Activated CD4-positive, alpha-beta memory T cell treated with anti-CD3 and anti-CD28 coated beads for 36 hours (primary cell): ENCODE measurements around the gene PILRB. TPM values are rescaled to one million over a fixed set of nuclear protein-coding genes. Genes with fewer than 3 reads are reported as not detected.
"Not testable (repeated sequence)": the region's sequence is repeated elsewhere in the genome, so short reads cannot be mapped to it uniquely, and the experiment has no call there.

ENCODE experiments used
- CTCF ChIA-PET: fragments of 350-600 bp; sonication (Branson Sonifier 250); formaldehyde crosslinking; loops from one replicate; lab custom pipeline; 2021; ENCODE audit warnings: antibody characterized with exemption, inconsistent platforms; lab: Charles Lee
- POLR2A ChIA-PET: fragments of 350-600 bp; sonication (Branson Sonifier 250); formaldehyde crosslinking; loops from one replicate; lab custom pipeline; 2021; ENCODE audit warnings: antibody characterized with exemption; lab: Charles Lee
- DNase-seq: peaks from one replicate; pipeline ENCODE4 v3.0.0-alpha.2; 2020
- H3K27ac Mint-ChIP-seq: one replicate; pipeline ENCODE4 v1.8.0; 2021; ENCODE audit warnings: mixed read lengths
- H3K27me3 Mint-ChIP-seq: one replicate; pipeline ENCODE4 v1.8.0; 2021; ENCODE audit warnings: mixed read lengths
- H3K36me3 Mint-ChIP-seq: one replicate; pipeline ENCODE4 v1.8.0; 2021; ENCODE audit warnings: mixed read lengths
- H3K4me1 Mint-ChIP-seq: one replicate; pipeline ENCODE4 v1.8.0; 2021; ENCODE audit warnings: low read depth, mixed read lengths
- H3K4me3 Mint-ChIP-seq: one replicate; pipeline ENCODE4 v1.8.0; 2021; ENCODE audit warnings: mild to moderate bottlenecking, mixed read lengths
- H3K9me3 Mint-ChIP-seq: one replicate; pipeline ENCODE4 v1.8.0; 2021; ENCODE audit warnings: mixed read lengths
- intact Hi-C: fragments of 100-400 bp; cut with micrococcal nuclease; formaldehyde crosslinking; loops from one replicate; pipeline ENCODE4 v1.15.1; 2023
- total RNA-seq, 2 experiments: library from RNA; stranded (reverse); gene quantifications; one replicate each; pipeline ENCODE4 v1.2.3, GENCODE V29; 2021

The PILRB gene
- total RNA-seq, 2 experiments from 2014 or later, result 27.4 to 30.2 TPM

GRCh38 chr7:100344560-100345287 is 13.2 kb upstream of the PILRB start:
- H3K36me3 Mint-ChIP-seq, result peaks cover 40% of the 10 kb centered on the region

GRCh38 chr7:100345288-100345672 is 12.6 kb upstream of the PILRB start:
- H3K9me3 Mint-ChIP-seq, H3K27me3 Mint-ChIP-seq, H3K27ac Mint-ChIP-seq, H3K4me3 Mint-ChIP-seq: not testable (repeated sequence)
- ChIA-PET POLR2A (interaction anchor here (0.6 to 1.5 kb wide), 5 partner anchors 9 to 130 kb away, joined by 3 to 5 read pairs (median 3); partner anchors contain the start of gene ZCWPW1), CTCF (interaction anchor here (1.0 to 1.5 kb wide), 10 partner anchors 18 to 213 kb away, joined by 3 to 9 read pairs (median 3); no protein-coding TSS in a partner anchor)
- Mint-ChIP-seq H3K4me1 (peaks cover 34% of the 10 kb centered on the region), H3K36me3 (peaks cover 43% of the 10 kb centered on the region)
- peak; percentile 79 for DNase-seq
- intact Hi-C loops, result loop anchor here (2.0 to 5.0 kb wide), 3 partner anchors 52 to 213 kb away; no protein-coding TSS in a partner anchor

More at GRCh38 chr7:100344560-100345287, 13.2 kb upstream of the PILRB start:
- not testable (repeated sequence) for H3K27me3 Mint-ChIP-seq, H3K9me3 Mint-ChIP-seq
- Mint-ChIP-seq H3K27ac (peak overlapping the region; percentile 88), H3K4me3 (peak overlapping the region; percentile 24), H3K4me1 (peaks cover 34% of the 10 kb centered on the region)
- intact Hi-C loops, result loop anchor here (2.0 to 5.0 kb wide), 3 partner anchors 52 to 212 kb away; no protein-coding TSS in a partner anchor
- peak; percentile 87 for DNase-seq
- CTCF ChIA-PET, result interaction anchor here (1.0 to 1.5 kb wide), 11 partner anchors 18 to 212 kb away, joined by 3 to 9 read pairs (median 3); no protein-coding TSS in a partner anchor
- POLR2A ChIA-PET, result interaction anchor here (0.6 to 1.5 kb wide), 5 partner anchors 8 to 129 kb away, joined by 3 to 5 read pairs (median 3); partner anchors contain the start of gene ZCWPW1

GRCh38 chr7:100346921-100347320 is 11.0 kb upstream of the PILRB start:
- ChIA-PET CTCF (interaction anchor here (1.2 to 1.5 kb wide), 4 partner anchors 18 to 214 kb away, joined by 3 to 12 read pairs (median 5); no protein-coding TSS in a partner anchor), POLR2A (no interaction called here)
- Mint-ChIP-seq H3K4me1 (peaks cover 33% of the 10 kb centered on the region), H3K9me3 (no peaks in the 10 kb centered on the region), H3K36me3 (peaks cover 49% of the 10 kb centered on the region), H3K27ac (peak overlapping the region; percentile 18), H3K27me3 (no peaks in the 10 kb centered on the region), H3K4me3 (no peak overlapping the region)
- intact Hi-C loops, result loop anchor here (5.0 kb wide), 2 partner anchors 125 to 215 kb away; no protein-coding TSS in a partner anchor
- no peak for DNase-seq

- H3K36me3 Mint-ChIP-seq, result peaks cover 49% of the 10 kb centered on the region
- intact Hi-C loops, result loop anchor here (5.0 kb wide), 2 partner anchors 127 to 217 kb away; no protein-coding TSS in a partner anchor
- DNase-seq, result no peak
- H3K27me3 Mint-ChIP-seq, result no peaks in the 10 kb centered on the region
- ChIA-PET CTCF (no interaction called here), POLR2A (no interaction called here)
- H3K4me3 Mint-ChIP-seq, result no peak overlapping the region
- peaks cover 34% of the 10 kb centered on the region for H3K4me1 Mint-ChIP-seq
- no peak overlapping the region for H3K27ac Mint-ChIP-seq
- H3K9me3 Mint-ChIP-seq, result no peaks in the 10 kb centered on the region
Observed at GRCh38 chr7:100348805-100349204, 9.1 kb upstream of the PILRB start.

- Mint-ChIP-seq H3K27ac (no peak overlapping the region), H3K9me3 (no peaks in the 10 kb centered on the region), H3K27me3 (no peaks in the 10 kb centered on the region), H3K4me3 (no peak overlapping the region), H3K4me1 (peaks cover 28% of the 10 kb centered on the region), H3K36me3 (peaks cover 47% of the 10 kb centered on the region)
- no peak for DNase-seq
- ChIA-PET POLR2A (no interaction called here), CTCF (no interaction called here)
- intact Hi-C loops, result loop anchor here (5.0 kb wide), 2 partner anchors 127 to 217 kb away; no protein-coding TSS in a partner anchor
Observed at GRCh38 chr7:100349757-100350156, 8.2 kb upstream of the PILRB start.

- peaks cover 19% of the 10 kb centered on the region for H3K4me1 Mint-ChIP-seq
- H3K9me3 Mint-ChIP-seq, result no peaks in the 10 kb centered on the region
- ChIA-PET CTCF (no interaction called here), POLR2A (no interaction called here)
- no peak overlapping the region for H3K4me3 Mint-ChIP-seq
- intact Hi-C loops, result no loop called here
- H3K27me3 Mint-ChIP-seq, result no peaks in the 10 kb centered on the region
- H3K27ac Mint-ChIP-seq, result peak overlapping the region; percentile 24
- H3K36me3 Mint-ChIP-seq, result peaks cover 55% of the 10 kb centered on the region
- DNase-seq, result no peak
Observed at GRCh38 chr7:100351657-100352058, 6.3 kb upstream of the PILRB start.

GRCh38 chr7:100352230-100352781 is 5.6 kb upstream of the PILRB start:
- POLR2A ChIA-PET, H3K27ac Mint-ChIP-seq, H3K27me3 Mint-ChIP-seq, H3K9me3 Mint-ChIP-seq, CTCF ChIA-PET, intact Hi-C loops, DNase-seq, H3K4me3 Mint-ChIP-seq: not testable (repeated sequence)
- peaks cover 53% of the 10 kb centered on the region for H3K36me3 Mint-ChIP-seq
- H3K4me1 Mint-ChIP-seq, result peaks cover 19% of the 10 kb centered on the region

GRCh38 chr7:100352984-100353684 is 4.8 kb upstream of the PILRB start:
- H3K4me1 Mint-ChIP-seq, result peaks cover 19% of the 10 kb centered on the region
- intact Hi-C loops, result no loop called here
- H3K36me3 Mint-ChIP-seq, result peaks cover 51% of the 10 kb centered on the region
- peak overlapping the region; percentile 45 for H3K27ac Mint-ChIP-seq
- no peaks in the 10 kb centered on the region for H3K9me3 Mint-ChIP-seq
- no peaks in the 10 kb centered on the region for H3K27me3 Mint-ChIP-seq
- H3K4me3 Mint-ChIP-seq, result no peak overlapping the region
- DNase-seq, result no peak
- ChIA-PET POLR2A (no interaction called here), CTCF (interaction anchor here (0.8 kb wide), 1 partner anchor 218 kb away, joined by 3 read pairs; no protein-coding TSS in a partner anchor)

GRCh38 chr7:100353685-100354330 is 4.1 kb upstream of the PILRB start:
- Mint-ChIP-seq H3K27me3 (no peaks in the 10 kb centered on the region), H3K27ac (no peak overlapping the region), H3K36me3 (peaks cover 52% of the 10 kb centered on the region), H3K4me1 (peaks cover 19% of the 10 kb centered on the region), H3K9me3 (no peaks in the 10 kb centered on the region), H3K4me3 (no peak overlapping the region)
- CTCF ChIA-PET, result interaction anchor here (0.8 kb wide), 1 partner anchor 219 kb away, joined by 3 read pairs; no protein-coding TSS in a partner anchor
- intact Hi-C loops, result no loop called here
- POLR2A ChIA-PET, result no interaction called here
- DNase-seq, result peak; percentile 56

- Mint-ChIP-seq H3K27me3 (no peaks in the 10 kb centered on the region), H3K36me3 (peaks cover 50% of the 10 kb centered on the region), H3K27ac (no peak overlapping the region), H3K9me3 (no peaks in the 10 kb centered on the region), H3K4me3 (no peak overlapping the region), H3K4me1 (peaks cover 15% of the 10 kb centered on the region)
- intact Hi-C loops, result no loop called here
- CTCF ChIA-PET, result no interaction called here
- POLR2A ChIA-PET, result no interaction called here
- DNase-seq, result no peak
Observed at GRCh38 chr7:100356416-100357068, 1.4 kb upstream of the PILRB start.

- intact Hi-C loops, result no loop called here
- ChIA-PET CTCF (no interaction called here), POLR2A (no interaction called here)
- Mint-ChIP-seq H3K27ac (no peak overlapping the region), H3K4me1 (peaks cover 12% of the 10 kb centered on the region), H3K36me3 (peaks cover 54% of the 10 kb centered on the region), H3K9me3 (no peaks in the 10 kb centered on the region), H3K27me3 (no peaks in the 10 kb centered on the region), H3K4me3 (no peak overlapping the region)
- DNase-seq, result no peak
Observed at GRCh38 chr7:100357131-100357561, 771 bp upstream of the PILRB start.
